HEK293 (cell line): ENCODE data around the gene CDHR1.

Source experiments
- BCL11B ChIP-seq: fragments of 450-650 bp; formaldehyde crosslinking; IDR thresholded peaks from 2 replicates; pipeline ENCODE4 v1.5.1; 2016; ENCODE audit warnings: low read depth, missing biosample characterization, missing genetic modification characterization
- CTCF ChIP-seq: fragments of 450-650 bp; formaldehyde crosslinking; IDR thresholded peaks from 2 replicates; pipeline ENCODE4 v1.5.1; 2016; ENCODE audit warnings: missing biosample characterization, missing genetic modification characterization
- PATZ1 ChIP-seq: fragments of 450-650 bp; formaldehyde crosslinking; IDR thresholded peaks from 2 replicates; pipeline ENCODE4 v1.5.1; 2016; ENCODE audit warnings: missing biosample characterization, missing genetic modification characterization
- REST ChIP-seq: fragments of 450-650 bp; formaldehyde crosslinking; IDR thresholded peaks from 2 replicates; pipeline ENCODE4 v1.5.1; 2016; ENCODE audit warnings: missing biosample characterization, missing genetic modification characterization
- ZBTB8A ChIP-seq: fragments of 450-650 bp; formaldehyde crosslinking; IDR thresholded peaks from 2 replicates; pipeline ENCODE4 v1.5.1; 2016; ENCODE audit warnings: missing biosample characterization, missing genetic modification characterization
- ZNF211 ChIP-seq: fragments of 450-650 bp; formaldehyde crosslinking; IDR thresholded peaks from 2 replicates; pipeline ENCODE4 v1.5.1; 2016; ENCODE audit warnings: low read depth, missing biosample characterization, missing genetic modification characterization
- ZNF670 ChIP-seq: fragments of 450-650 bp; formaldehyde crosslinking; IDR thresholded peaks from 2 replicates; pipeline ENCODE4 v1.5.1; 2016; ENCODE audit warnings: missing biosample characterization, missing genetic modification characterization, low read depth
- ZSCAN23 ChIP-seq: fragments of 450-650 bp; formaldehyde crosslinking; IDR thresholded peaks from 2 replicates; pipeline ENCODE4 v1.5.1; 2016; ENCODE audit warnings: missing biosample characterization, missing genetic modification characterization
- ZSCAN30 ChIP-seq: fragments of 450-650 bp; IDR thresholded peaks from 2 replicates; pipeline ENCODE4 v1.5.1; 2018; ENCODE audit warnings: missing biosample characterization, mild to moderate bottlenecking, missing genetic modification characterization, moderate library complexity
- TF ChIP-seq, protein P1 (sequence below): fragments of 450-650 bp; formaldehyde crosslinking; conservative IDR thresholded peaks from 2 replicates; pipeline ENCODE4 v1.5.1; 2016; ENCODE audit warnings: low read depth, missing biosample characterization, missing genetic modification characterization
- TF ChIP-seq, protein P2 (sequence below): fragments of 450-650 bp; formaldehyde crosslinking; IDR thresholded peaks from 2 replicates; pipeline ENCODE4 v1.5.1; 2016; ENCODE audit warnings: missing biosample characterization, missing genetic modification characterization, low read depth
- TF ChIP-seq, protein P3 (sequence below): fragments of 450-650 bp; formaldehyde crosslinking; conservative IDR thresholded peaks from 2 replicates; pipeline ENCODE4 v1.5.1; 2016; ENCODE audit warnings: low read depth, missing biosample characterization, missing genetic modification characterization

DNA sequence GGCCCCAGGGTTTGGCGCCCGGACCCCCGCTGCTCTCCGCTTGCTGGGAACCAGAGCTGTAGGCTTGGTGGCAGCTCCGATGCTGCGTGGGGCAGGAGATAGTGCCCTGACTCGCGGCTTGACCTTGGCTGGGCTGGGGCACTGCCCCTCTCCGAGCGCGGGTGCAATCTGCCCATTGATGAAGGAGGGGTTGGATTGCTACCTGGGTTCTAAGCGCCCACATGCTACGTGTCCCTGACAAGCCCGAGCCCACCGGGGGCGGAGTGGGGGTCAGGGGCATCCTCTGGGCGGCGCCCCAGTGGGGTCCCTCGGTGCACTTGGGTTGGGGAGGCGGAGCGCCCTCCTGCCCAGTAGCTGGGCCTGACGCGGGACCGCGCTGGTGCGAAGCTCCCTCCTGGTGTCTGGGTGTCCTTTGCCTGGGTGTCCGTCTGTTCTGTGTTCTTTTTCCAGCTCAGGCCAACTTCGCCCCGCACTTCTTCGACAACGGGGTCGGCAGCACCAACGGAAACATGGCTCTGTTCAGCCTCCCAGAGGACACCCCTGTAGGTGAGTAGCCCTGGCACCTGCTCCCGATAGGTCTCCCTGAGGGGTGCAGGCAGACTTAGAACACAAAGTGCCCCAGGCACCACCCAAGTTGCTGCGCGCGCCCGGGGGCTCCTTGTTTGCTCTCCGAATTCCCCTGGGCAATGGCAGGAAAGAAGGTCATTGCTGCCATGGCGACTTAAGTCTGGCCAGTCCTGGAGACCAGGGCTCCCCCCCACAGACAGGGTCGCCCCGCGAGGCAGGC is 900 bp downstream of the CDHR1 start:
- TF ChIP-seq CTCF (no peak), ZBTB8A (tag by site-specific recombination) (no peak), ZNF211 (tag by site-specific recombination) (no peak), PATZ1 (no peak), BCL11B (tag by site-specific recombination) (no peak), REST (tag by site-specific recombination) (no peak), ZSCAN30 (tag by site-specific recombination) (no peak), ZSCAN23 (tag by site-specific recombination) (no peak), ZNF670 (tag by site-specific recombination) (no peak)
- TF ChIP-seq, protein P1, sequence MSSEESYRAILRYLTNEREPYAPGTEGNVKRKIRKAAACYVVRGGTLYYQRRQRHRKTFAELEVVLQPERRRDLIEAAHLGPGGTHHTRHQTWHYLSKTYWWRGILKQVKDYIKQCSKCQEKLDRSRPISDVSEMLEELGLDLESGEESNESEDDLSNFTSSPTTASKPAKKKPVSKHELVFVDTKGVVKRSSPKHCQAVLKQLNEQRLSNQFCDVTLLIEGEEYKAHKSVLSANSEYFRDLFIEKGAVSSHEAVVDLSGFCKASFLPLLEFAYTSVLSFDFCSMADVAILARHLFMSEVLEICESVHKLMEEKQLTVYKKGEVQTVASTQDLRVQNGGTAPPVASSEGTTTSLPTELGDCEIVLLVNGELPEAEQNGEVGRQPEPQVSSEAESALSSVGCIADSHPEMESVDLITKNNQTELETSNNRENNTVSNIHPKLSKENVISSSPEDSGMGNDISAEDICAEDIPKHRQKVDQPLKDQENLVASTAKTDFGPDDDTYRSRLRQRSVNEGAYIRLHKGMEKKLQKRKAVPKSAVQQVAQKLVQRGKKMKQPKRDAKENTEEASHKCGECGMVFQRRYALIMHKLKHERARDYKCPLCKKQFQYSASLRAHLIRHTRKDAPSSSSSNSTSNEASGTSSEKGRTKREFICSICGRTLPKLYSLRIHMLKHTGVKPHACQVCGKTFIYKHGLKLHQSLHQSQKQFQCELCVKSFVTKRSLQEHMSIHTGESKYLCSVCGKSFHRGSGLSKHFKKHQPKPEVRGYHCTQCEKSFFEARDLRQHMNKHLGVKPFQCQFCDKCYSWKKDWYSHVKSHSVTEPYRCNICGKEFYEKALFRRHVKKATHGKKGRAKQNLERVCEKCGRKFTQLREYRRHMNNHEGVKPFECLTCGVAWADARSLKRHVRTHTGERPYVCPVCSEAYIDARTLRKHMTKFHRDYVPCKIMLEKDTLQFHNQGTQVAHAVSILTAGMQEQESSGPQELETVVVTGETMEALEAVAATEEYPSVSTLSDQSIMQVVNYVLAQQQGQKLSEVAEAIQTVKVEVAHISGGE: no peak
- TF ChIP-seq, protein P2, sequence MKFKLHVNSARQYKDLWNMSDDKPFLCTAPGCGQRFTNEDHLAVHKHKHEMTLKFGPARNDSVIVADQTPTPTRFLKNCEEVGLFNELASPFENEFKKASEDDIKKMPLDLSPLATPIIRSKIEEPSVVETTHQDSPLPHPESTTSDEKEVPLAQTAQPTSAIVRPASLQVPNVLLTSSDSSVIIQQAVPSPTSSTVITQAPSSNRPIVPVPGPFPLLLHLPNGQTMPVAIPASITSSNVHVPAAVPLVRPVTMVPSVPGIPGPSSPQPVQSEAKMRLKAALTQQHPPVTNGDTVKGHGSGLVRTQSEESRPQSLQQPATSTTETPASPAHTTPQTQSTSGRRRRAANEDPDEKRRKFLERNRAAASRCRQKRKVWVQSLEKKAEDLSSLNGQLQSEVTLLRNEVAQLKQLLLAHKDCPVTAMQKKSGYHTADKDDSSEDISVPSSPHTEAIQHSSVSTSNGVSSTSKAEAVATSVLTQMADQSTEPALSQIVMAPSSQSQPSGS (tag by site-specific recombination): no peak
- TF ChIP-seq, protein P3, sequence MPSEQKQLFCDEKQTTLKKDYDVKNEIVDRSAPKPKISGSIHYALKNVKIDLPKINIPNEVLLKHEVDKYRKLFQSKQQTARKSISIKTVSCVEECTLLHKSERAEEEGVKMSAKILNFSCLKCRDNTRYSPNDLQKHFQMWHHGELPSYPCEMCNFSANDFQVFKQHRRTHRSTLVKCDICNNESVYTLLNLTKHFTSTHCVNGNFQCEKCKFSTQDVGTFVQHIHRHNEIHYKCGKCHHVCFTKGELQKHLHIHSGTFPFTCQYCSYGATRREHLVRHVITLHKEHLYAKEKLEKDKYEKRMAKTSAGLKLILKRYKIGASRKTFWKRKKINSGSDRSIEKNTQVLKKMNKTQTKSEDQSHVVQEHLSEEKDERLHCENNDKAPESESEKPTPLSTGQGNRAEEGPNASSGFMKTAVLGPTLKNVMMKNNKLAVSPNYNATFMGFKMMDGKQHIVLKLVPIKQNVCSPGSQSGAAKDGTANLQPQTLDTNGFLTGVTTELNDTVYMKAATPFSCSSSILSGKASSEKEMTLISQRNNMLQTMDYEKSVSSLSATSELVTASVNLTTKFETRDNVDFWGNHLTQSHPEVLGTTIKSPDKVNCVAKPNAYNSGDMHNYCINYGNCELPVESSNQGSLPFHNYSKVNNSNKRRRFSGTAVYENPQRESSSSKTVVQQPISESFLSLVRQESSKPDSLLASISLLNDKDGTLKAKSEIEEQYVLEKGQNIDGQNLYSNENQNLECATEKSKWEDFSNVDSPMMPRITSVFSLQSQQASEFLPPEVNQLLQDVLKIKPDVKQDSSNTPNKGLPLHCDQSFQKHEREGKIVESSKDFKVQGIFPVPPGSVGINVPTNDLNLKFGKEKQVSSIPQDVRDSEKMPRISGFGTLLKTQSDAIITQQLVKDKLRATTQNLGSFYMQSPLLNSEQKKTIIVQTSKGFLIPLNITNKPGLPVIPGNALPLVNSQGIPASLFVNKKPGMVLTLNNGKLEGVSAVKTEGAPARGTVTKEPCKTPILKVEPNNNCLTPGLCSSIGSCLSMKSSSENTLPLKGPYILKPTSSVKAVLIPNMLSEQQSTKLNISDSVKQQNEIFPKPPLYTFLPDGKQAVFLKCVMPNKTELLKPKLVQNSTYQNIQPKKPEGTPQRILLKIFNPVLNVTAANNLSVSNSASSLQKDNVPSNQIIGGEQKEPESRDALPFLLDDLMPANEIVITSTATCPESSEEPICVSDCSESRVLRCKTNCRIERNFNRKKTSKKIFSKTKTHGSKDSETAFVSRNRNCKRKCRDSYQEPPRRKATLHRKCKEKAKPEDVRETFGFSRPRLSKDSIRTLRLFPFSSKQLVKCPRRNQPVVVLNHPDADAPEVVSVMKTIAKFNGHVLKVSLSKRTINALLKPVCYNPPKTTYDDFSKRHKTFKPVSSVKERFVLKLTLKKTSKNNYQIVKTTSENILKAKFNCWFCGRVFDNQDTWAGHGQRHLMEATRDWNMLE: no peak
